Measurements from ENCODE around the gene MROH9. TPM values are rescaled to one million over a fixed set of nuclear protein-coding genes. Genes with fewer than 3 reads are reported as not detected.

MROH9 gene
- total and polyA plus RNA-seq, 10 donors = not detected

- WGBS, 5 donors = 76 to 80% (median 79%) methylated on average over 7 of the region's 7 CpGs
- DNase-seq = no peak
- Histone ChIP-seq H3K36me3 (no peaks in the 10 kb centered on the region), H3K4me1 (no peaks in the 10 kb centered on the region), H3K4me3 (no peak overlapping the region), H3K27me3 (replicated peaks in 1 of 7) (no peaks in the 10 kb centered on the region), H3K27ac (no peak overlapping the region), H3K9me3 (no peaks in the 10 kb centered on the region)
- TF ChIP-seq POLR2A (IDR thresholded peaks at IDR 0.05) = no peak
- TF ChIP-seq CTCF (IDR thresholded peaks at IDR 0.05 in 8 of 11, conservative IDR thresholded peaks at IDR 0.05 in 3 of 11) = no peak
- no peak for TF ChIP-seq POLR2AphosphoS5 (IDR thresholded peaks at IDR 0.05)
- intact Hi-C loops (cut with DNase I; ENCODE audit: low total_unique reads) = no loop called here
Observed at GRCh38 chr1:171110621-171111326, 175.4 kb downstream of the MROH9 start.

GRCh38 chr1:171112119-171112518 lies 176.8 kb downstream of the MROH9 start:
- no peaks in the 10 kb centered on the region for H3K36me3 ChIP-seq
- no peak for TF ChIP-seq CTCF (IDR thresholded peaks at IDR 0.05 in 8 of 11, conservative IDR thresholded peaks at IDR 0.05 in 3 of 11)
- TF ChIP-seq POLR2A (IDR thresholded peaks at IDR 0.05) = no peak
- TF ChIP-seq POLR2AphosphoS5 (IDR thresholded peaks at IDR 0.05) = no peak
- no peaks in the 10 kb centered on the region for H3K27me3 ChIP-seq (replicated peaks in 1 of 7)
- intact Hi-C loops (cut with DNase I; ENCODE audit: low total_unique reads) = no loop called here
- no peak overlapping the region for H3K4me3 ChIP-seq
- no peak overlapping the region for H3K27ac ChIP-seq
- DNase-seq = no peak
- no peaks in the 10 kb centered on the region for H3K4me1 ChIP-seq
- WGBS, 5 donors = 71 to 86% (median 77%) methylated on average over 3 of the region's 3 CpGs
- H3K9me3 ChIP-seq = no peaks in the 10 kb centered on the region

- WGBS, 5 donors = 65 to 82% (median 77%) methylated on average over 3 of the region's 3 CpGs
- Histone ChIP-seq H3K27ac (no peak overlapping the region), H3K36me3 (no peaks in the 10 kb centered on the region)
Observed at GRCh38 chr1:171113382-171113781, 178.0 kb downstream of the MROH9 start.

More at GRCh38 chr1:171113382-171113781, 178.0 kb downstream of the MROH9 start:
- Histone ChIP-seq H3K4me1 (no peaks in the 10 kb centered on the region), H3K27me3 (replicated peaks in 1 of 7) (no peaks in the 10 kb centered on the region), H3K9me3 (no peaks in the 10 kb centered on the region), H3K4me3 (no peak overlapping the region)
- intact Hi-C loops (cut with DNase I; ENCODE audit: low total_unique reads) = no loop called here
- TF ChIP-seq POLR2A (IDR thresholded peaks at IDR 0.05) = no peak
- DNase-seq = no peak

Small RNAs within 50 kb of the gene (microRNA-seq; reads per million reads assigned to microRNA genes)
- gene MIR1295A (0 reads per million in 3 donors), gene MIR1295B (0 reads per million in 3 donors)

Small RNAs within 50 kb of the gene (small RNA-seq; reads per million reads assigned to genes)
- gene MIR1295A = 0 to 0.06 (median 0) reads per million in 4 donors

Other genes with a start within 250 kb of the MROH9 start
- 1 to 10 TPM in 1 of 7 donors, under 1 TPM in 1, not detected in 5; 0.20 to 1.0 TPM for gene FMO3, start 155.4 kb downstream of the MROH9 start, total RNA-seq
- under 1 TPM; 0.46 to 0.70 (median 0.64) TPM for gene FMO3, start 155.4 kb downstream of the MROH9 start, polyA plus RNA-seq
- gene FMO2, start 249.8 kb downstream of the MROH9 start, total RNA-seq = 1 to 10 TPM in 5 of 7 donors, under 1 TPM in 1, not detected in 1; 0.40 to 4.6 (median 2.5) TPM
- gene FMO2, start 249.8 kb downstream of the MROH9 start, polyA plus RNA-seq = 1 to 10 TPM in 1 of 3 donors, under 1 TPM in 2; 0.26 to 1.4 (median 0.43) TPM